HFF-Myc (cell line): ENCODE data around the gene FAM229B.
A peak's percentile ranks its signal among the peaks of the same experiment; 100 is the strongest.

ENCODE experiments used
- DNase-seq: peaks from one replicate; pipeline ENCODE4 v3.0.0-alpha.2; 2011; ENCODE audit warnings: low read depth; ENCODE audit errors: extremely low read depth
- H3K4me3 ChIP-seq: replicated peaks from 2 replicates; pipeline ENCODE4 v1.5.1; 2011; ENCODE audit warnings: low read depth, mild to moderate bottlenecking, control low read depth, low read length
- TF ChIP-seq, protein P1 (sequence below): IDR thresholded peaks from 2 replicates; pipeline ENCODE4 v1.5.1; 2012; ENCODE audit warnings: mild to moderate bottlenecking, low read depth, low read length, control low read depth; ENCODE audit errors: missing control alignments

FAM229B gene, protein sequence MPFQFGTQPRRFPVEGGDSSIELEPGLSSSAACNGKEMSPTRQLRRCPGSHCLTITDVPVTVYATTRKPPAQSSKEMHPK

DNA sequence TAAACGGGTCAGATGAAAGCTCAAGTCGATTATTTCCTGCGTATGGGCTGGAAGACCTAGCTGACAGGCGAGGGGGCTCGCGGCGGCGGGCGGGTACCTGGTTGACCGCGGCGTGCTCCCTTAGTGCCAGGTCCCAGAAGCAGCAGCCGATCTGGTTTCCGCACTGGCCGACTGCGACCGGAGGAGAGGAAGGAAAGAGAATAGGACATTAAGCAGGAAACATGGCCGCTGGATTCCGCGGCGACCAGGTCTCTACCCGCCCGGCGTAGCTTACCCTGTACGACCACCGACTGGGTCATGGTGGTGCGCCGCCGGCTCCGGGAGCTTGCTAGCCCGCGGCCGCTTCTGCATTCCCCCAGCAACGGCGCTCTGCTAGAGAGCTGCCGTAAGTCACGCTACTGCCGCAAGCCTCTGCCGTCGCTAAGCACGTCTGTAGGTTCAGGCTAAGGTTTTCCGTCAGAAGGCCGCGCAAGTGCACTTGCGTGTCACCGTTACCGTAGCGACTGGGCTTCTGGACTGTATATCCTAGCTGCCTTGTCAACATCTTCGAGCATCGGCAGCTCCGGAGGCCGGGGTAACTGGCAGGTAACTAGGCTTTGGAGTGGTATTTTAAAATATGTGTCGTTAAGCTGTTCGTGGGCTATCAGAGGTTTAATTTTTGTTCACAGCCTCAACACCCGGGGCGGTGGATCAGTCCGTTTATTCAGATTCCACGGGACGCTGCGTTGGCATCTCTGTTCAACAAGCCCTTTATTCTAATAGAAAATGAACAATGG is at the start of gene FAM229B, which contains the start of gene TUBE1:
TSS of gene FAM229B (plus strand) at position 456 of the 776 bp plus-strand sequence. CDS start 11,693 bp downstream, outside the sequence.
TSS of gene TUBE1 (minus strand) at position 347 of the 776 bp plus-strand sequence. CDS start at position 299, 48 bp downstream.
- peak; percentile 91 for DNase-seq
- TF ChIP-seq, protein P1, sequence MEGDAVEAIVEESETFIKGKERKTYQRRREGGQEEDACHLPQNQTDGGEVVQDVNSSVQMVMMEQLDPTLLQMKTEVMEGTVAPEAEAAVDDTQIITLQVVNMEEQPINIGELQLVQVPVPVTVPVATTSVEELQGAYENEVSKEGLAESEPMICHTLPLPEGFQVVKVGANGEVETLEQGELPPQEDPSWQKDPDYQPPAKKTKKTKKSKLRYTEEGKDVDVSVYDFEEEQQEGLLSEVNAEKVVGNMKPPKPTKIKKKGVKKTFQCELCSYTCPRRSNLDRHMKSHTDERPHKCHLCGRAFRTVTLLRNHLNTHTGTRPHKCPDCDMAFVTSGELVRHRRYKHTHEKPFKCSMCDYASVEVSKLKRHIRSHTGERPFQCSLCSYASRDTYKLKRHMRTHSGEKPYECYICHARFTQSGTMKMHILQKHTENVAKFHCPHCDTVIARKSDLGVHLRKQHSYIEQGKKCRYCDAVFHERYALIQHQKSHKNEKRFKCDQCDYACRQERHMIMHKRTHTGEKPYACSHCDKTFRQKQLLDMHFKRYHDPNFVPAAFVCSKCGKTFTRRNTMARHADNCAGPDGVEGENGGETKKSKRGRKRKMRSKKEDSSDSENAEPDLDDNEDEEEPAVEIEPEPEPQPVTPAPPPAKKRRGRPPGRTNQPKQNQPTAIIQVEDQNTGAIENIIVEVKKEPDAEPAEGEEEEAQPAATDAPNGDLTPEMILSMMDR, result no peak
- peak within 1 kb of the TSS; percentile 83 for H3K4me3 ChIP-seq

DNA sequence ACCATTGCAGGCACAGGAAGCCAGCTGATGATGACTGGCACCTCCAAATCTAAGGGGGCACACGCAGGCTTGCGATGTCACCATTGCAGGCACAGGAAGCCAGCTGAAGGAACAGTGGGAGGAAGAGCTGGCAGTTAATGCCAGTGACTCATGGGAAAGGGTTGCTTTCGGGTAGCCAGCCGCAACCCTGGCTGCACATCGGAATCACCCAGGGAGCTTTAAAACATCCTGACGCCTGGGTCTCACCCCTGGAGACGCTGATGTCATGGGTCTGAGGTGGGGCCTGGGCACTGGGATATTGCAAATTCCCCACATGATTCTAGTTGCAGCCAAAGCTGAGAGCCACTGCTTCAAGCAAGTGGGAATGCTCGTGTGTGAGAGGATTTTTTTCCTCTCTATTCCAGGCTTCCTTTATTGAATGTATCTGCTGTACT is 49.6 kb upstream of the FAM229B start:
- TF ChIP-seq, protein P1, result no peak
- DNase-seq, result no peak
- H3K4me3 ChIP-seq, result no peak overlapping the region

DNA sequence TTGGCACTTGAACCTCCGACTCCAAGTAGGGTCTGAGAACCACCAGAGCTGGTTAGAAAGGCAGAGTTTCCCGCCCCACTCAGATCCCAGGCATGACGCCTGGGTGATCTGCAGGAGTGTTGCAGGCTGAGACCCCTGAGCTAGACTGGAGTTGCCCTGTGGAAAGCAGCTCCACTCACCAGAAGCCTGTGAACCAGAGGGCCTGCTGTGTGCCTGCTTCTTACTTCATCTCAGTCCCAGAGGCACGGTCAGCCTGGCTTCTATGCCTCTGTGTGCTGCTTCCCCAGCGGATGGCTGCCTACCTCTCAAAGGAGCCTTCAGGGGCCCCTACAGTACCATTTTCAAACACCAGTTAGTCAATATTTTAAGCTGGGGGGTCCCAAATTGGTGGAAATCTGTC is 49.1 kb upstream of the FAM229B start:
- TF ChIP-seq, protein P1, result no peak
- no peak for DNase-seq
- no peak overlapping the region for H3K4me3 ChIP-seq

DNA sequence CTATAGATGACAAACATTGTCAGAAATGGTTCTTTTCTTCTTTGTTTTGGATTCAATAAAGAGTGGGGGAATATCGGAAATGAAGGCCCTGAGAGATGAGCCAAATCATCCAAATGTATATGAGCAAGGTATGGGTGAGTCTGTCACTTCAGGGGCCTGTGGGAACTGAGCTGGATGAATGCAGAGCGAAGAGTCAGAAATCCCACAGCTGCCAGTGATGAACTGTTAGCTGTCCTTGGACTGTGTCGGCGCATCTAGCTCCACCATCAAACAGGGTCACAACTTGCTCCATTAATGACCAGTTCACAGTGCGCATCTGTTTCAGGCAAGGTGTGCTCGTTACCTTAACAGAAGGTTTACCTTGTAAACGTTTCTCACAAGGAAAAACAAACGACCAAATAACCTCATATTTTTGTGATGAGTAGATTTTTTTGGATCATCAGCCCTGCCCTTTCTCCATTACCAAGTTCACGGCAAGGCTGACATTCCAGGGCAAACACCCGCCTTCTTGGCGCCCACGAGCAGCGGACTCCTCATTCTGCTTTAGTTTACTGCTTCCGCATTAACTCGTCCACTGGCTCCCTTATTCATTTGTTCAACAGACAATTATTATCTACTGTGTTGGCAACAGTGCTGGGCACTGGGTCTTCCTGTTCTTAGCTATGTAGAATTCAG is 48.5 kb upstream of the FAM229B start:
- DNase-seq, result no peak
- TF ChIP-seq, protein P1, result no peak
- no peak overlapping the region for H3K4me3 ChIP-seq

DNA sequence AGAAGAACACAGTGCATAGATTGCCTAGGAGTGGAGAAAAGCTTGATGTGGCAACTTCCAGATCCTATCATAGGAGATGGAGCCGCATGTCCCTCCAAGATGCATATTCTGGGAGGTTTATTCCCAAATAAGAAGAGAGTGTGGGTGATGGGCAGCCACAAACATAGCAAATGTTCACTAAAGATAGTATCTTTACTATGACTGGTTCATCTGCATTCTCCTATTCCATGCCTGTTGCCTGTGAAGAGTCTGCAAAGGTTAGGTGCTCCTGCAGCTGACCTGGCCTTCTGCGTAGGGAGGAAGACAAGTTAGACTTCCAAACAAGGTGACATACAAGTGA is 48.0 kb upstream of the FAM229B start:
- TF ChIP-seq, protein P1, result no peak
- DNase-seq, result no peak
- no peak overlapping the region for H3K4me3 ChIP-seq

DNA sequence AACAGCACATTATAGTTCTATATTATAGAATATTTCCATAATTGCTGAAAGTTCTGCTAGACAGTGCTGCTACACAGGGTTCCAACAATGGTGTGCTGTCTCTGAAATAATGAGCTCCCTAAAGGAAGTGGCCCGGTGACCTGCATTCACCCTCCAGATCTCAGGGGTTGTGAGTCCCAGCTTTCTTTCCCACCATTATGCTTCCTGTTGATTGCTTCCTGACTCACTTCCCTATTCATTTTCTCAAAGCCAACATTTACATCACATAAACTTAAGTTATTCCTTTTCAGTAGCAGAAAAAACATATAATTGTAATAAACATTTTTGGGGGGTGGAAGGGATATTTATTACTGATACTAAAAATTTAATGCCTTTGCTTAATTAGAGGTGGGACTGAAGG is 46.4 kb upstream of the FAM229B start:
- TF ChIP-seq, protein P1, result no peak
- H3K4me3 ChIP-seq, result no peak overlapping the region
- no peak for DNase-seq
